Measurements from ENCODE around the gene MYO7A.

Gene MYO7A

DNA sequence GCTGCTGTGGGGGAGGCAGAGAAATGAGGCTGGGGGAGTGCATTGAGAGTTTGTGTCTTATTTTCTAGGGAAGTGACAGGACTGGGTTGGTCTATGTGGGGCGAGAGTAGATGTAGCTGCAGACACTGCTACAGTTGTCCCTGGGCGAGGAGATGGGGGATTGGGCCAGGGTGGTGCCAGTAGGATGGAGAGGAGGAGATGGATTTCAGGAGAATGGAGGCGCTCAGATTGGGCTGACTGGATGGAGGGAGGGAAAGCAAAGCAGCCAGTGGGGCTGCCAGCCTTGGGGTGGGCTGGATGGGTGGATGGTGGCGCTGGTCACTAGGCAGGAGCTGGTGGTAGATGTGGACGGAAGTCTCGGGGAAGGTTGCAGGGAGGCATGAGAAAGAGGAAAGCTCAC lies 16.1 kb upstream of the MYO7A start:
- DNase-seq (ENCODE audit: low spot score), result no peak

- DNase-seq (ENCODE audit: low spot score), result no peak
Measured at GRCh38 chr11:77112641-77113381, 15.2 kb upstream of the MYO7A start.

DNA sequence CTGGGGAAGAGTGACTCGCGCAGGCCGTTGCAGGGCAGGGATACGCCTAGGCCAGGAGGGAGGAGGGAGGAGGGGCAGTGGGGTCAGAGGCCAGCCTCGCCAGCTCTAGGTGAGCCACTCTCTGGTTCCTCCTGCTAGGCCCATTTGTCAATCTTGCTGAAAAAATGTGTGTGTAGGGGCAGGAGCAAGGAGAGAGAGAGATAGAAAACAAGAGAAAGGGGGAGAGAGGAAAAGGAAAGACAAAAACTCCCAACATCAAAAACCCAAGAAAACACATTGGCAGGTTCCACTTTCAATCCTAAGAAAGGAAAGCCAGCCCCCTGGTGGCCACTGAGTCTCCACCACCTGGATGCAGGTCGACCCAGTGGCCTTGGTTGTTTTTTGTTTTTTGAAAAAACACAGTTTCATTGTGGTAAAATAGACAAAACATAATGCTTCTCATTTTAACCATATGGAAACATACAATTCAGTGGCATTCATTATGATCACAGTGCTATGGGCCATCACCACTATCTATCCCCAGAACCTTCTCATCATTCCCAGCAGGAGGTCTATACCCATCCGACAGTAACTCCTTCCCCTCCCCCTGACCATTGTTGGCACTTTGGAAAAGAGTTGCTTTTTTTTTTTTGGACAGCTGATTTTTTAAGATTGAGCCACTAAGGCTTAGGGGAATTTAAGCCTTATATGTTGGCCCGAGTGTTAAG lies 14.5 kb upstream of the MYO7A start:
- peak; percentile 43 for DNase-seq (ENCODE audit: low spot score)

- no peak for DNase-seq (ENCODE audit: low spot score)
Measured at GRCh38 chr11:77114089-77114463, 14.0 kb upstream of the MYO7A start.

DNA sequence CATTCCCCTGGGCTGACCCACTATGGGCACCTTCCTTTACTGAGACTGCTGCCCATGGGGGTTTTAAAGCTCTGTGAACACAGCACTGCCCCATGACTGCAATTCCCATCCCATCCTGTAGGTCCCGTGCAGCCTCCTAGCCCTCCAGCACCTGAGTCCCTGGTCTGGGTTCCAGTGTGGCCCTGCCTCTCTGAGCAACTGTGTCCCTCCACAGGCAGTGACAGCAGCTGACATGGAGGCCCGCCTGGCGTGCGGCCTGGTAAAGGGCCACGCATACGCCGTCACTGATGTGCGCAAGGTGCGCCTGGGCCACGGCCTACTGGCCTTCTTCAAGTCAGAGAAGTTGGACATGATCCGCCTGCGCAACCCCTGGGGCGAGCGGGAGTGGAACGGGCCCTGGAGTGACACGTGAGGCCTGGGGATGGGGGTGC lies 12.8 kb upstream of the MYO7A start:
- DNase-seq (ENCODE audit: low spot score), result no peak

GRCh38 chr11:77115956-77116355 lies 12.1 kb upstream of the MYO7A start:
- DNase-seq (ENCODE audit: low spot score), result no peak

GRCh38 chr11:77117492-77117891 lies 10.6 kb upstream of the MYO7A start:
- DNase-seq (ENCODE audit: low spot score), result no peak

GRCh38 chr11:77118086-77118485 lies 10.0 kb upstream of the MYO7A start:
- DNase-seq (ENCODE audit: low spot score), result no peak

- no peak for DNase-seq (ENCODE audit: low spot score)
Measured at GRCh38 chr11:77118971-77119370, 9.1 kb upstream of the MYO7A start.

GRCh38 chr11:77119531-77119936 lies 8.5 kb upstream of the MYO7A start:
- DNase-seq (ENCODE audit: low spot score), result no peak

- DNase-seq (ENCODE audit: low spot score), result no peak
Measured at GRCh38 chr11:77120571-77120970, 7.5 kb upstream of the MYO7A start.

- DNase-seq (ENCODE audit: low spot score), result no peak
Measured at GRCh38 chr11:77121096-77121640, 6.9 kb upstream of the MYO7A start.

- no peak for DNase-seq (ENCODE audit: low spot score)
Measured at GRCh38 chr11:77121876-77122575, 6.0 kb upstream of the MYO7A start.

GRCh38 chr11:77122576-77123212 lies 5.4 kb upstream of the MYO7A start:
- DNase-seq (ENCODE audit: low spot score), result no peak

DNA sequence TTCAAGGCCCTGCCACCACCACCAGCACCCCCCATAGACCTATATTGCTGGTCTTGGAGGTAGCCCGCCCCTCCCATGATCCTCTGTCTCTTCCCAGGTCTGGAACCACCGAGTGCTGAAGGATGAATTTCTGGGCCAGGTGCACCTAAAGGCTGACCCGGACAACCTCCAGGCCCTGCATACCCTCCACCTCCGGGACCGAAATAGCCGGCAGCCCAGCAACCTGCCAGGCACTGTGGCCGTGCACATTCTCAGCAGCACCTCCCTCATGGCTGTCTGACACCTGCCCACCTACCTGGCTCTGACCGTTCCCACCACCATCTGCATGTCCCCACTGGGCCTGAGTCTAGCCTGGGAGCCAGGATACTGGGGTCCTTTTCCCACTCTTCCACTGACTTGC lies 4.5 kb upstream of the MYO7A start:
- DNase-seq (ENCODE audit: low spot score), result no peak

- no peak for DNase-seq (ENCODE audit: low spot score)
Measured at GRCh38 chr11:77124041-77124440, 4.0 kb upstream of the MYO7A start.

- DNase-seq (ENCODE audit: low spot score), result no peak
Measured at GRCh38 chr11:77124488-77124887, 3.6 kb upstream of the MYO7A start.

DNA sequence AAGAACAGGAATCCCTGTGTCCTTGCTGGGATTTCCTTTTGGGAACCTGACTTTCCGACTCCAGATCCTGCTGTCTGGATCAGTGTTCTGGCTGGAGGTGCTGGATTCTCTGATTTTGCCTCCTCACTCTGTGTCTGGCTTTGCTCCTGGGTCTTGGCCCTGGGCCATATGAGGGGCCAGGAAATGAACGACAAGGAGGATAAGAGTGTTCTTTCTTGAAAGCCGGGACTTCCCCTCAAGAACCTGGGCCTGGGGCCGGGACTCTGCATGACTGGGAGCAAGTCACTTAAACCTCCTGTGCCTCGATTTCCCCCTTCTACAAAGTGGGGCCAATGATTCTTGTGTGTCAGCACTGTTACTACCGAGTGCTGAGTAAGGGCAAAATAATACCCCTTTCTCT lies 2.9 kb upstream of the MYO7A start:
- no peak for DNase-seq (ENCODE audit: low spot score)

DNA sequence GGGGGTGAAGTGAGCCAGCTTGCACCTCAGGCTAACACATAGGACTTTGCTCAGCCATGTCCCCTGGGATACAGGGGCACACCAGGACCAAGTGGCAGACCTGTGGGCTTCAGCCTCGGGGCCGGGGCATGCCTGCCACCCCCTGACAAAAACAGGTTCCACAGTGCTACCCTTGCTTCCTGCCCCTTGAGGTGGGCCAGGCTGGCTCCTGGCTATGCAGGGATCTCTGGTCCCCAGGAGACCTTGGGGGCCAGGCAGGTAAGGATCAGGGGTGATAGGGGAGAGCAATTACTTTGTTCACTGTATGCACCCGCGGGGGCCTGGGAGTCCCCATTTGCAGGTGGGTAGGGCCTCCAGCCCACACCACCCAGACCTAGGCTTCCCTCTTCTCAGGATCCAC lies 2.4 kb upstream of the MYO7A start:
- no peak for DNase-seq (ENCODE audit: low spot score)

GRCh38 chr11:77126156-77126775 lies 1.8 kb upstream of the MYO7A start:
- DNase-seq (ENCODE audit: low spot score), result no peak

DNA sequence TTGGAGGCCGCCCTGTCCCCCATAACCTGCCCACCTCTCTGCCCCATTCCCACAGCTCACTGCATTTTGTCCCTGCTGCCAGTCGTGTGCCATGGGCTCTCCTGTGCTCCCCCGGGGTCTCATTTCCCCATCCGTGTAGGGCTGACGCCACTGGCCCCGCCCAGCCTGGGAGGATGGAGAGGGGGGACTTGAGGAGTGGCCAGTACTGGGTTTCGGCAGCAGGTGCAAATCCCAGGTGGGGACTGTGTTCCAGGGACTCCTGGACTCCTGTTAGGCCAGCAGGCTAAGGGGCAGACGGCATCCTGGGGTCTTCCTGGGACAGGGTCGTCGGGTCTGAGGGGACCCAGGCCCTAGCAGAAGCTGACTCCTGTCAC lies 1.2 kb upstream of the MYO7A start:
- DNase-seq (ENCODE audit: low spot score), result no peak
